Prostate gland (tissue), 2 donors: Measurements from ENCODE around the gene F2RL2. TPM values are rescaled to one million over a fixed set of nuclear protein-coding genes. Genes with fewer than 3 reads are reported as not detected.

Experiments
- DNase-seq: peaks from one replicate; pipeline ENCODE4 v3.0.0-alpha.2; 2019; ENCODE audit warnings: low spot score
- H3K27ac ChIP-seq, 2 donors: fragments of 200-600 bp; sonication (generic); 2 replicates each; pipeline ENCODE4 v1.5.1; 2017 to 2019
- H3K27me3 ChIP-seq: fragments of 200-600 bp; sonication (generic); replicated peaks from 2 replicates; pipeline ENCODE4 v1.5.1; 2019; ENCODE audit not compliant: insufficient read depth
- H3K36me3 ChIP-seq, 2 donors: fragments of 200-600 bp; sonication (generic); 1 replicate in 1 of 2; 2 replicates in 1 of 2; pipeline versions ENCODE4 v1.5.1 to v1.8.1; 2017 to 2019
- H3K4me1 ChIP-seq: fragments of 200-600 bp; sonication (generic); replicated peaks from 2 replicates; pipeline ENCODE4 v1.5.1; 2019
- H3K4me3 ChIP-seq, 2 donors: fragments of 200-600 bp; sonication (generic); 2 replicates each; pipeline ENCODE4 v1.5.1; 2017 to 2019
- H3K9me3 ChIP-seq: fragments of 200-600 bp; sonication (generic); 2 replicates; pipeline ENCODE4 v1.5.1; 2017
- CTCF ChIP-seq, 4 experiments: fragments of 200-600 bp in 2 of 4; fragments of 450-650 bp in 2 of 4; sonication (generic) in 2 of 4; IDR thresholded peaks; 1 replicate in 3 of 4; 2 replicates in 1 of 4; pipeline ENCODE4 v1.5.1; 2016 to 2019; ENCODE audit warnings: antibody characterized with exemption in 4 of 4, mild to moderate bottlenecking in 2 of 4, moderate library complexity in 2 of 4
- POLR2A ChIP-seq: fragments of 450-650 bp; IDR thresholded peaks from one replicate; pipeline ENCODE4 v1.6.1; 2016; ENCODE audit warnings: antibody characterized with exemption, mild to moderate bottlenecking
- POLR2AphosphoS5 ChIP-seq: sonication (generic); formaldehyde crosslinking; IDR thresholded peaks from one replicate; pipeline ENCODE4 v1.6.1; 2017; ENCODE audit warnings: antibody characterized with exemption
- WGBS: methylation state at CpG from one replicate; pipeline ENCODE4 v1.1.5; 2018; 5-methylcytosine and 5-hydroxymethylcytosine counted together
- intact Hi-C: fragments of 100-400 bp; cut with DNase I; formaldehyde crosslinking; loops from one replicate; pipeline ENCODE4 v1.14.2; 2022
- total RNA-seq, 2 donors: library from RNA; depleted of rRNA; stranded (reverse); fragments of >200 nt; gene quantifications; one replicate each; pipeline ENCODE4 v1.1.0, GENCODE V29; 2016

The F2RL2 gene
- total RNA-seq, 2 donors from 2014 or later, result not detected

GRCh38 chr5:76615759-76616158 lies 7.4 kb downstream of the F2RL2 start:
- H3K27me3 ChIP-seq, result no peaks in the 10 kb centered on the region
- intact Hi-C loops, result no loop called here
- TF ChIP-seq CTCF (IDR thresholded peaks at IDR 0.05) (no peak), POLR2AphosphoS5 (no peak), POLR2A (no peak)
- 73% methylated on average over 2 of the region's 2 CpGs for WGBS
- no peaks in the 10 kb centered on the region for H3K4me1 ChIP-seq
- H3K9me3 ChIP-seq, result no peaks in the 10 kb centered on the region
- no peak for DNase-seq
- no peak overlapping the region for H3K4me3 ChIP-seq
- no peaks in the 10 kb centered on the region for H3K36me3 ChIP-seq
- H3K27ac ChIP-seq, result no peak overlapping the region

DNA sequence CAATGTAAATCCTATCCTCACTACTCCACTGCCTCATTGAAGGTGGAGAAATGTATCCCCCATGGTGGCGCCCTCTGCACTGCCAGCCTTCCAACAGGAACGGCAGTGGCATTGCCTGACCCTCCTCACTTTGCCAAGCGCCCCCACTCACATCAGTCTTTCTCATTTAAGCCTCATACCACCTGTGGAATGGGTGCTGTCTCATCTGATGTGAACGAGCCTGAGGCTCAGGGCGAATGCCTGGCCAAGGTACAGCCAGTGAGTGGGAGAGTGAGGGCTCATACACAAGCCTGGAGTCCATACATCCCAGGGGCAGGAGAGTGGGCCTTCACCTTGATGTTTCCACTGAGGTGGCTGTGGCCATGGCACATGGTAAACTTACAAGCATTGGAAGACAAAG lies 10.3 kb downstream of the F2RL2 start:
- WGBS, result 79% methylated on average over 5 of the region's 5 CpGs
- H3K9me3 ChIP-seq, result no peaks in the 10 kb centered on the region
- intact Hi-C loops, result no loop called here
- TF ChIP-seq POLR2AphosphoS5, result no peak
- TF ChIP-seq CTCF (IDR thresholded peaks at IDR 0.05), result no peak
- no peak for TF ChIP-seq POLR2A
- no peak overlapping the region for H3K27ac ChIP-seq
- no peaks in the 10 kb centered on the region for H3K27me3 ChIP-seq
- no peak for DNase-seq
- H3K36me3 ChIP-seq, result no peaks in the 10 kb centered on the region
- H3K4me1 ChIP-seq, result no peaks in the 10 kb centered on the region
- H3K4me3 ChIP-seq, result no peak overlapping the region

DNA sequence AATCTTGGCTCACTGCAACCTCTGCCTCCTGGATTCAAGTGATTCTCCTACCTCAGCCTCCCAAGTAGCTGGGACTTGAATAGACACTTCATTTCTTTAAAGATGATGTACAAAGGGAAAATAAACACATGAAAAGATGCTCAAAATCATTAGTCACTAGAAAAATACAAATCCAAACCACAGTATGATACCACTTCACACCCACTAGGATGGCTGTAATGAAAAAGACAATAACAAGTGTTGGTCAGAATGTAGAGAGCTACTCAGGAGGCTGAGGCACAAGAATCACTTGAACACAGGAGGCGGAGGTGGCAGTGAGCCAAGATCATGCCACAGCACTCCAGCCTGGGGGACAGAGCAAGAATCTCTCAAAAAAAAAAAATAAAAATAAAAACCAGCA lies 13.0 kb downstream of the F2RL2 start:
- Histone ChIP-seq H3K4me1 (no peaks in the 10 kb centered on the region), H3K27ac (no peak overlapping the region), H3K9me3 (no peaks in the 10 kb centered on the region), H3K27me3 (no peaks in the 10 kb centered on the region), H3K4me3 (no peak overlapping the region), H3K36me3 (peaks cover 0 to 6% of the 10 kb centered on the region in 2 donors)
- 92% methylated on average over 1 of the region's 1 CpG for WGBS
- DNase-seq, result no peak
- intact Hi-C loops, result no loop called here
- TF ChIP-seq POLR2A (no peak), CTCF (IDR thresholded peaks at IDR 0.05) (no peak), POLR2AphosphoS5 (no peak)

DNA sequence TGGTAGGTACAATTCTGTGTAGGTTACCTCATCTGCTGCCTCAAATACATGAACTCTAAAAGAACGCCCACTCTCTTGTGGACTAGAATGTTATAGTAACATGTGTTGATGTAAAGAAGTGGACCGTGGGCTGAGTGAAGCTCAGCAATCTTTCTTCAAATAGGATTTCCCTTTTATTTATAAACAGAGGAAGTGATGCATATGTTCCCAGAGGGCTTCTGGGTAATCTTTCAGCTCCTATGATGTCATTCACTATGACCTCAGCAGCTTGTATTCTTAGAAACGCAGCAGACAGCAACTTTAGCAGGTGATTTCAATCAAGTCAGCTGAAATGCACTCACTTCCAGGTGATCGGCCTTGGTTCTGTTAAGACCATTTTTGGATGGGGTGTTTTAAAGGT lies 14.4 kb downstream of the F2RL2 start:
- Histone ChIP-seq H3K27me3 (no peaks in the 10 kb centered on the region), H3K4me1 (no peaks in the 10 kb centered on the region), H3K27ac (no peak overlapping the region), H3K36me3 (peaks cover 0 to 6% of the 10 kb centered on the region in 2 donors), H3K9me3 (no peaks in the 10 kb centered on the region), H3K4me3 (no peak overlapping the region)
- TF ChIP-seq POLR2AphosphoS5, result no peak
- TF ChIP-seq CTCF (IDR thresholded peaks at IDR 0.05), result no peak
- no peak for TF ChIP-seq POLR2A
- 65% methylated on average over 4 of the region's 4 CpGs for WGBS
- intact Hi-C loops, result no loop called here
- DNase-seq, result no peak

DNA sequence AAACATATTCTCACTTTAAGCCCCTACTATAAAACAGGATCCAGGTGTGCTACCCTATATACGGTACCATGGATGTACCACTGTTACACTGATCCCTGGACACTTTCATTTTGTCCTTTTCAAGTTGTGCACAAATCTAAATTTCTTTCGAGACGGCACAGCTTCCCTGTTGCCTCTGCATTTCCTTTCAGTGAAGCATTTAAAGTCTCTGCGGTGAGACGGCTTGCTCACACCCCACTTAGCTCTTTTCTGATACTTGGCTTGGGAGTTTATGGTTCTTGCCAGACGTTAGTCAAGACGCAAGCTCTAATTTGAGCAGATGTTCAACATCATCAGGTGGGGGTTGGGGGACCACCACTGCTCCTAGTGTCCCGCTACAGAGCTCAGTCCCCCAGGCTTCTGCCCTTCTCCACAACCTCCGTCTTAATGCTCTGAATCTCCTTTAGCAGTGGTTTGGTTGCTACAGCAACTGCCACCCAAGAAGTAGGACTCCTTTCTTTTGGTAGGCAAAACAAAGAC lies 15.8 kb downstream of the F2RL2 start:
- TF ChIP-seq POLR2AphosphoS5 (no peak), POLR2A (no peak), CTCF (IDR thresholded peaks at IDR 0.05) (no peak)
- no peak overlapping the region for H3K4me3 ChIP-seq
- peaks cover 0 to 6% of the 10 kb centered on the region in 2 donors for H3K36me3 ChIP-seq
- no peaks in the 10 kb centered on the region for H3K9me3 ChIP-seq
- intact Hi-C loops, result no loop called here
- DNase-seq, result no peak
- H3K27ac ChIP-seq, result no peak overlapping the region
- WGBS, result 55% methylated on average over 9 of the region's 9 CpGs
- H3K4me1 ChIP-seq, result no peaks in the 10 kb centered on the region
- no peaks in the 10 kb centered on the region for H3K27me3 ChIP-seq
